ENCODE measurements around the gene TBC1D5.
"Not testable (repeated sequence)": the region's sequence is repeated elsewhere in the genome, so short reads cannot be mapped to it uniquely, and the experiment has no call there.

Gene TBC1D5

DNA sequence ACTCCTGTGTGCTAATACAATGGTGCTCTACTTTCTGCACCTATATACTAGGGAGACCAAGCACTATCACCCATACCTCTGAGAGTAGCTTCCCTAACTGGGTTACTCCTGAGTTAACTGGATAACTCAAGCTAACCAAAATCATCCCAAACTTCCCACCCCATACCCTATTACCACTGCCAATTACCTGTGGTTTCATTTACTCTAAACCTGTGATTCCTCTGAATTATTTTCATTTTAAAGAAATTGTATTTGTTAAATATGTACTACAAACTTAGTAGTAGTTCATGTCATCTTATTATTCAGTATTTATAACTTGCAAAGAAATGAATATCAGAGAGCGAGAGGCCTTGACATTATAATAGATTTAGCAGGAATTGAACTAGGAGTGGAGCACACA is 340.5 kb downstream of the TBC1D5 start:
- no peak for DNase-seq (ENCODE audit: low spot score)

DNA sequence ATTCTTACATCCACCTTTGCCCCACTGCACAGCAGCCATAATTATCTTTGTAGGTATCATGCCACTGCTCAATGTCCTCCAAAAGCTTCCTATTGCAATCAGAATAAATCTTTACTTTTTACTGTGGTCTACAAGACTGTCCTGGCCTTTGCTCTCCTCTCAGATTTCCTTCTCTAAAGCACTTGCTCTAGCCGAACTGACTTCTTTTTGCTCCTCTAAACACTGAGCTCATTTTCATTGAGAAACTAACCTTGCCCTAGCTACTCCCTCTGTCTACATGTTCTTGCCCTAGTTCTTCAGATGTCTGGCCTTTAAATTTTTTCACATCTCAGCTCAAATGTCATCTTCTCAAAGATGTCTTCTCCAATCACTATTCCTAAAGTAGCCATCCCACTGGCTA is 342.8 kb downstream of the TBC1D5 start:
- no peak for DNase-seq (ENCODE audit: low spot score)

DNA sequence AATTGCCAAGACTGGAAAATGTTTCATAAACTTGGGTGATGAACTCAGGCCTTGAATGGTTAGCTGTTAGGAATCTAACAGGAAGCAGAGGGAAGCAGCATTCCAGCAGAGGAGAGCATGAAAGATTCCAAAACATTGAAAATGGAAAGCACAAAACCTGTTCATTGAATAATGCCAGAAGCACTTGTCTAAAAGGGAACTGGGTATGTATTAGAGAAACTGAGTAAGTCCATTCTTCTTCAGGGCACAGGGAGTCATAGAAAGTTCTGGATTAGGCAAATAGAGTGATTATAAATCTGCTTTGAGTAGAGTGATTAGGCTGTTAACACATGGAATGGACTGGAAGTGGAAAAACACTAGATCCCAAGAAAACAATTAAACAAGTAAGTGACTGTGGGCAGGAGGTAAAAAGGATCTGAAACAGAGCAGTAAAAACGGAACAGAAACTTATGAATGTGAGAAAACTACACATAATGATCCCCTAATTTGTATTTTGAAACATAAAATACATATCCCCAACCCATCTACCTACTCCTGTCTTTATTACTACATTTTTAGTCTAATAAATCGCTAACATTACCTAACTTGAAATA is 343.4 kb downstream of the TBC1D5 start:
- no peak for DNase-seq (ENCODE audit: low spot score)

DNA sequence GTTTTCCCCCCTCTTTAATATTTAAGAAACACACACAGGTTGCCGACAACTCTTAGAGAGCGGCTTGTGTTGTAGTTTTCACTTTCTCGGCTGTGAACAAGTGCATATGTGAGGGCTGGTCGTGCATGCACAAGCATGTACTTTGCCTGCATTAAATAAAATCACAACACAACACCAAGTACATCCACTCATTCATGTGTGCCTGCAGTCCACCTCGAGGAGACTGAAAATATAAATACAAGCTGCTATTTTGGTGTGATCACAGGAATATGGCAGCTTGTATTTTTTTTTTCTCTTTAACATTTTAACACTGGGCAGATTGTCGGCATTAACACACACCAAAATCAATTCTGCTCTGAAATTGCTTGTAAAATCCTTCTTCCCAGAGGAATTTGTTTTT is 346.4 kb downstream of the TBC1D5 start:
- no peak for DNase-seq (ENCODE audit: low spot score)

DNA sequence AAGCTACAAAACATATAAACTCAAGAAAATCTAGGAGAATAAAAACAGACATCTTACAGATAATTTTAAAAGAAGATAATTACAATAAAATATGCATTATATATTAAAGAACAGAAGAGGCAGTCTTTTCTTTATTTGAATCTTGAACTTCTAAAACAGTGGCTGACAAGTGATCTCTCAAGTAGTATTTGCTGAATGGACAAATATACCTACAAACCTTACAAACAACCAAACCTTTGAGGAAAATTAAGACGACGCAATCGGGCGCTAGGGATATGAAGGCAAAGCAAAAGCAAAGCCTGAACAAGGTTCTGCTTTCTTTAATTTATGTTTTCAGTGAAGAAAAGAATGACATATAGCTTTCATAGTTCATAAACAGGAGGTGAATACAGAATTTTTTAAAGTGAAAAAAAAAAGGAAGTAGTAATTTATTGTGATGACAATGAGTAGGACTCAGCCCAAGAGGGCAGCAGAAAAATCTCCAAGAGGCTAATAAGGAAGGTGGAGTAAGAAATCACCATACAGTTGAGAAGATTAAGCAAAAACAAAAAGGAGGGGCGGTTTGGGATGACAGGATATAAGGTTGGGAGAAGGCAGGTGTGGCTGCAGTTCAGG is 347.8 kb downstream of the TBC1D5 start:
- DNase-seq (ENCODE audit: low spot score), result no peak

DNA sequence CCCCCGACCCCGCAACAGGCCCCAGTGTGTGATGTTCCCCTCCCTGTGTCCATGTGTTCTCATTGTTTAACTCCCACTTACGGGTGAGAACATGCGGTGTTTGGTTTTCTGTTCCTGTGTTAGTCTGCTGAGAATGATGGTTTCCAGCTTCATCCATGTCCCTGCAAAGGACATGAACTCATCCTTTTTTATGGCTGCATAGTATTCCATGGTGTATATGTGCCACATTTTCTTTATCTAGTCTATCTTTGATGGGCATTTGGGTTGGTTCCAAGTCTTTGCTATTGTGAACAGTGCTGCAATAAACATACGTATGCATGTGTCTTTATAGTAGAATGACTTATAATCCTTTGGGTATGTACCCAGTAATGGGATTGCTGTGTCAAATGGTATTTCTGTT is 349.9 kb downstream of the TBC1D5 start:
- DNase-seq (ENCODE audit: low spot score), result not testable (repeated sequence)

DNA sequence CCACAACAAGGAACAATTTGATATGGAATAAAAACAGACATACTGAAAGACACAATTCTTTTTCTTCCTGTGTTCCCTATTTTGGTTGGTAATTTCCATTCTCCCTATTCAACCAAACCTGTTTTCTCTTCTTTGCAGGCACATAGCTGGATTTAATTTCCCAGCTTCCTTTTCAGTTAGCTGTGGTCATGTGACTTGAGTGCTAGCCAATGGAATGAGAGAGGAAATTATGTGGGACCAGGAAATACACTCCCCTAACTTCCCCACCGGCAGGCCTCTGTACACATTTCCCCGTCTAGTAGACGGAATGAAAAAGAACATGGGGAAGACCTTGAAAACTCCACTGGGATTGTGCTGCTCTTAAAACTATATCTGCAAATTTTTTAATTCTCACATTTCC is 351.6 kb downstream of the TBC1D5 start:
- DNase-seq (ENCODE audit: low spot score), result no peak

DNA sequence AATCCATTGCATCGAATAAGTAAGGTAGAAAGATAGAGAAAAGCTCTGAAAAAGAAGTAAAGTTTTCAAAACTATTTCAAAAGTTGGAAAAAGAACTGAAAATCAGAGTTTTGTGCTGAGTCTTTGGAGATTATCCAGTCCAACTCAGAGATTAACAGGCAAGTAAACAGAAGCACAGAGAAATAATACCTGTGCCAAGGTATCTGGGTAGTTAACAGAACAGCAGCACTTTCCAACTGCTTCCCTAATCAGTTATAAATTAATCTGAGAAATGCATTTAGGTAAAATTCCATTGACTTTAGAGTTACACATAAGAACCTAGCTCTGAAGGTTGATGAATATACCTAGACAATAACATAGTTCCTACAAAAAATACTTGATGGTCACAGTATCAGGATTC is 355.3 kb downstream of the TBC1D5 start:
- no peak for DNase-seq (ENCODE audit: low spot score)

DNA sequence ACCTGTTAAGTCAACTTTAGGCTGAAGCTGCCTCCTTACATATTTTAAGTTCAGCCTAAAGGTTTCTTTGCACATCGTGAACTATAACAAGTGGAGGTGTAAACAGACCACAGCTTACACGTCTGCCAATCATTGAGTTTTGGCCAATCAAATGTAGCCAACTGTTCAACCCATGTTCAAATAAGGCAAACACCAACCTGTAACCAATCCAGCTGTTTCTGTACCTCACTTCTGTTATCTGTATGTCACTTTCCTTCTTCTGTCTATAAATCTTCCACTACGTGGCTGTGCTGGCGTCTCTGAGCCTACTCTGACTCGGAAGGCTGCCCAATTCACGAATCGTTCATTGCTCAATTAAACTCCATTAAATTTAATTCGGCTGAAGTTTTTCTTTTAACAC is 356.0 kb downstream of the TBC1D5 start:
- no peak for DNase-seq (ENCODE audit: low spot score)

DNA sequence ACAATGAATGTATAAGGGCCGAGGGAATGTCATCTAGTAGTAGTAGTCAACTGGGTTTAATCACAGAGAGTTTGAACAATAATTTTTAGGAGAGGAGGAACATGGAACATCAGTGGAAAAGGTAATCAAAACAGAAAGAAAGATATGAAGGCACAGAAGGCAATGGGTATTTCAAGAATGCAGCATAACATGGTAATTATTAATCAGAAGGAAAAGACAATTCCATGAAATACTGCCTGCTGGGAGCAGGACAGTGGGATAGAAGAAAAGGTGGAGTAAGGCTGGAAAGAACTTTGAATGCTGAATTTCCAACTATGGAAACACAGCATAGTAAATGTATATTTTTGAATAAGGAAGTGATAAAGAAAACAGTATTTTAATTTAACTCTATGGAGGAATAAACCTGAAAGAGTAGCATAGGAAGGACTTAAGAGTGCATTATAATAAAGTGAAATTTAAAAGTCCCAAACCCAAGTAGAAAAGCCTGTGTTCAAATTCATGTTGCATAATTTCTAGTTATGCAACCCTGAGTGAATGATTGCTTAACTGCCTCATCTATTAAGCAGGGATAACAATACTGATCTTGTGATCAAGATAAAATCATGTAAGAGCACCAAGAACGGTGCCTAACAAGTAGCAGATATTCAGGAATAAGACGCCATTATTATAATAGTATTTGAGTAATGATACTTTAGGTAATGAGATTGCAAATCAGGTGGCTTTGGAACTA is 357.7 kb downstream of the TBC1D5 start:
- DNase-seq (ENCODE audit: low spot score), result no peak

DNA sequence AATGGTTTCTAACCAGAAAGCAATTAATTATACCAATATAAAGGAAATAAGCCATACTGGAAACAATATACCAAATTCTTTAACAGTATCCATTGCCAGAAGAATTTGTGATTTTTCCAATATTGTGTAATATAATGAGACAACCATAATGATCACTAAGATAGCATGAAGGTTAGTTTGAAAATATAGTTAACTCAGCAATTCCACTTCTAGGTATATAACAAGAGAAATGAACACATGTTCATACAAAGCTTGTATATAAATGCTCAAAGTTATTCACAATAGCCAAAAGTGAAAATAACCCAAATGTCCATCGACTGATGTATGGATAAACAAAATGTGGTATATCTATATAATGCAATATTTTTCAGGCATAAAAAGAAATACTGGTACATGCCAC is 369.1 kb downstream of the TBC1D5 start:
- DNase-seq (ENCODE audit: low spot score), result no peak

DNA sequence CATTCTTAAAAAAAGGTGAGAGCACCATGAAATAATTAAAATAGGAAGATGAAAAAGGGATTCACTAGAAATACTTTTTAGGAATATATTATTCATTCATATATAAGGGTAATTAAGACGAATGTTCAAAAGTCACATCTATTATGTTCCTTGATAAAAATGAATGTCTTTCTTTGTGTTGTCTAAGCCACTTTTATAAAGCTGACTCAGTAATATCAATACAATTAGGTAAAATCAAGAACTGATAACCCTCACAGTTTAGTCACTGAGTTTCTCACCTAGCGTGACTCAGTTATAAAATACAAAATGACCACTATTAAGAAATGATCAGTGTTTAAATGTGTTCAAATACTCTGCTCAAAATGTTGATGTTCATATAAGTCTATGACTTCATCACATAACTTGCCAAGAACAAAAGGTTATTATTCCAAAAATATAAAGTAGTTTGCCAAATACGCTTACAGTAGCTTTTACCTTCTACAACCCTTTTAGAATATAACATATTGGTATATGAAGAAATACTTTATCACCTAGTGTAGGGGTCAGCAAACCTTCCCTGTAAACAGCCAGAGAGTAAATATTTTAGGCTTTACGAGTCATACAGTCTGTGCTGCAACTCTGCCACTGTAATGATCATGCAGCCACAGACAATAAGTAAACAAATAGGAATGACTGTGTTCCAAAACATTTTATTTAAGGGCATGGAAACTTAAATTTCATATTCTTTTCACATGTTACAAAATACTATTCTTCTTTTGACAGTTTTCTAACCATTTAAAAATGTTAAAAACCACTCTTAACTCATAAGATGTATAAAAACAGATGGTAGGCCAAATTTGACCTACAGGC is 369.8 kb downstream of the TBC1D5 start:
- no peak for DNase-seq (ENCODE audit: low spot score)

DNA sequence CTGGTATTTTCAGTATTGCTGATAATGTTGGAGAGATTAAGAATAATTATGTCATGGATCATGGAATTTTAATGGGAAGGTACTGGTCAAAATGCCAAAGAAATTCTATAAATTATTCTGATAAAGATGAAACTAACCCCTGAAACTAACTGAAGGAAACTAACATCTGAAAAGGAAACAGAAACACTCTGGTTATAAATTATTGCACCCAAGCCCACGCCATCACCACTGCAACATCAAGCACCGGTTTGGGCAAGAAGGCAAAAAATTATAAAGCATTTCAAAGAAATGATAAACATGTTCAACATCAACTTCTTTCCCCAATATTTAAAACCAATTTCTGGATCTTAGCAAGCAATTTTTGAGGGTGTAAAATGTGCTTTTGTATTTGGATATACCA is 372.5 kb downstream of the TBC1D5 start:
- DNase-seq (ENCODE audit: low spot score), result no peak

DNA sequence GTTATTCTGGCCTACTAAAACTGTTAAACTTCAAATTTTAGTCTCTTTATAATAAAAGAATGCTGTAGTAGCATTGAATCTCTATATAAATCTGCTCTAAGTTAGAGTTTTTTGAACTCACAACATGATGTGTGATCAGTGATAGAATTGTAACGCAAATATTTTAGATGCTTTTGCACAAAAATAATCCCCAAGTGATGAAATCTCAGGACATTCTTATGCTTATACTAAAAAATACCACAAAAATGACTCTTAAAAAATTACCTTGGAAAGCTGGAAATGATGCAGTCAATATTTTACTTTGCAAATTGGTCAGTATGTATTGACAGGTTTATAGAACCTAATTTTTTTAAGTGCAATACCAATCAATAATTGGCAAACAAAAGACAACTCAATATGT is 375.3 kb downstream of the TBC1D5 start:
- no peak for DNase-seq (ENCODE audit: low spot score)

DNA sequence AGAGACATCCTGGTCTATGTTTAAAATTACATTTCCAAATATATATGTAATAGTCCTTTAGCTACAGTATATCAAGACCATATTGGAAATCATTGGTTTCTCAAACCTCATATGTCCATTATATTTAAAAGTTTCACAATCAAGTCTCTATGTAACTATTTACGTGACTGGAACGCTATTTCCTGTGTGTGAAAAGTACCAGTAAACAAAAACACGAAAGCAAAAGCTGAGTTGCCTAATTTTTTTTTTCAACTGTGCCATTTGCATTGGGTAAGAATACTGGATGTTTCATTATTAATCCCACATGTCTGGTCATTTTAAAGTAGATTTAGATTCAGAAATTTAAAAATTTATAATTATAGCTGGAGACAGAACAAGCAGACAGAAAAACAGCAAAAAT is 381.4 kb downstream of the TBC1D5 start:
- no peak for DNase-seq (ENCODE audit: low spot score)

DNA sequence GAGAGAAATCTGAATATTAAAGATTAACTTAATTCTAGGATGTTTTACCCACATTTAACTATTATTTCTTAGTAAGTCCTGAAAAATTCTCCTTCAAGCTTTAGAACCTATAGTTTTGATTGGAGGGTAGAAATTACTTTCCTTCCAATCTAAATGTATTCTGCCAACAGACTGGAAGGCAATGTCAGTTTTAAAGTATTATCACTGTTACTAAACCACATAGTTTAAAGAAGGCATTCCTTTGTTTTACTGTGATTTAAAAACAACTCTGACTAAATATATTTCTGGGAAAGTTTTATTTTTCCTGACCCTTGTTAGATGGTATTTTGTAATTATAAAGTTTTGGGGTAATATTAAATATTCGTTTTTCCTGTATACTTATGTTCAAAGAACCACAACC is 382.5 kb downstream of the TBC1D5 start:
- no peak for DNase-seq (ENCODE audit: low spot score)

DNA sequence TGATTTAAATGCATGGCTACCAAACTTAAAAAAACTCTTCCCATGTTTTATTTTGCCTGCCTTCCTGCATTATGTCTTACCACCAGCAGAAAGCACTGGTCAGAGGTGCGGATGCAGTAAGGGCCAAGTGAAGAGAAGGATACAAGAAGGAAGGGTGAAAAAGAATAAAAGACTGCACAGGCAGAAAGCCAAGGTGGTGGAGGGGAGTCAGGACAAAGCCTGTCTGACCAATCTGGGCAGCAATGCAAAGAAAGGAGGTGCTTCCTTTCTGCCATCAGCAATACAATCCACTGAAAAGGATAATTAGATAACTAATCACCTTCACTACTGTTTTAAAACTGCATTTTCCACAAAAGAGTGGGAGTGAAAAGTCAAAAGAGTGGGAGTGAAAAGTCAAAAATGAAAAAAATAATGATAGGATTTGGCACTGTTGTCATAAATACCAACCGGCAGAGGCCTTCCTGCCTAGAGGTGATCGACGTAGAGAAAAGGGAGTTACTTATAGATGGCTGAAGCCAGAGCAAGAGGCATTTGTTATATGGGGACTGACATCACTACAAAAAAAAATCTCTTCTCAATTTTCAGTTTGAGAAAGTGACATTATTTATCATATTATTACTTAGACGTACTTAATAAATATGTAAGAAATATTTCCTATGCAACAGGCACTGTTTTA is 385.3 kb downstream of the TBC1D5 start:
- no peak for DNase-seq (ENCODE audit: low spot score)

DNA sequence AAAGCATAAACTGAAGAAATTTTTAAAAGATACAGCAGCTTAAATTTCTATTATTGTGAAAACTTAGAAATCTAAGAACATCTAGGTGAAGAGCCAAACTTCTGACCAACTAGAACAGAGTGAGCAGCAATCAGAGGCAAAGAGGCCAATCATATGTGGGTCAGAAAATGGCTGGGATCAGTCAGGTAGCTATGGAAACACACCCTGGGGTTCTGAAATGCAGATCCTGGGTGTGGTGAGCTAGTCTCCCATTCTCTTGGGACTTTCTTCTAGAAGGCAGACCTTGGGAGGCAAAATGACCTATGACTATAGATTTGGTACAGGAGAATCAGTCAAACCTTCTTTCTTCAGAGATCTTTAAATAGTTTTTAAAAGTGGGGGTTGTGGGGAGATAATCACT is 385.8 kb downstream of the TBC1D5 start:
- DNase-seq (ENCODE audit: low spot score), result no peak

DNA sequence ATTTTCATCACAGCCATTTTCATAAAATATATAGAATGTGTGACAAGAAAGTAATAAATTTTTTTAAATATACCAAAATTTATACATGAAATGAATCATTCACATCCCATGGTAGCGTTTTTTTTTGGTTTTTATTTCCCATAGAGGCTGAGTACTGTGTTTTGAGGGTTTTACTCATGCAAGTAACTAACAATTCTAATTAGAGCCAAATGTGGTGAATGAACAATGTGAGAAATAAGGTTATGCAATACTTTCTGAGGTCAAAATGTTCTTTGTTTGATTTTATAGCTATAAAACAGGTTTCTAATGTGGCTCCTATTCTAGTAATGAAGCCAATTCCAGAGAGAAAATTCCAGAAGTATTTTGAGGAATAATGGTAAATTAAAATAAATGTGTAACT is 386.8 kb downstream of the TBC1D5 start:
- DNase-seq (ENCODE audit: low spot score), result no peak

DNA sequence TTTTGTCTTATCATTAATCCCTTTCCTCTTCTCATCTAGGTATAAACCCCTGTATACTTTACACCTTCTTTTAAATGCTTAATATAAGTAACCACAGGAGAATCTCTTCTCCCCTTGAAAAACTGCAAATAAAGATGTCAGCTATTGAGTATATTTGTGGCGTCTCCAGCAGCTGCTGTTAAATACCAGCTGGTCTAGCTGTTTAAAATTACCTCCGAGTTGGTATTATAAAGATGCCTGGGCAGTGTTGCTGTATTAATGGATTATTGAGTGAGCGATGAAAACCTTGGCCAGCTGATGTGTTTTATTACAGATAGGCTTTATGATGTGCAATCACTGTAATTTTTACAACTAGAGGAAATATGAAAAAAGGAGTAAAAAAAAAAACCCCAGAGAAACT is 388.1 kb downstream of the TBC1D5 start:
- DNase-seq (ENCODE audit: low spot score), result no peak

DNA sequence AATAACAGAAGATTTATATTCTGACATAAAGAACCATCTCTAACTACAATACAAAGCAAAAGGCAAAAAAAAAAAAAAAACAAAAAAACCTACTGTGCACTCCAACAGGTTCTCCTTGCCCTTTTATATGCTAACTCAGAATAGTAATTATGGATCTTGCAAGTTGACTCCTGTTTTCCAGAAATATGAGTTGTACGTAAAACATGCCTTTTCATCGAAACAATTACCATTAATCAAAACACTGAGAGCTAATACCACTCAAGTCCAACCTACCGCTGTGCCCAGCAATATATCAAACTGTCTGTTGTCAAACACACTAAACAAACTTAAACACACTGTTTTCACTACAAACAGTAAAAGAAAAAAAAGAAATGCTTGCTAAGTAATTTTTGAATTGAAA is 389.8 kb downstream of the TBC1D5 start:
- DNase-seq (ENCODE audit: low spot score), result no peak

DNA sequence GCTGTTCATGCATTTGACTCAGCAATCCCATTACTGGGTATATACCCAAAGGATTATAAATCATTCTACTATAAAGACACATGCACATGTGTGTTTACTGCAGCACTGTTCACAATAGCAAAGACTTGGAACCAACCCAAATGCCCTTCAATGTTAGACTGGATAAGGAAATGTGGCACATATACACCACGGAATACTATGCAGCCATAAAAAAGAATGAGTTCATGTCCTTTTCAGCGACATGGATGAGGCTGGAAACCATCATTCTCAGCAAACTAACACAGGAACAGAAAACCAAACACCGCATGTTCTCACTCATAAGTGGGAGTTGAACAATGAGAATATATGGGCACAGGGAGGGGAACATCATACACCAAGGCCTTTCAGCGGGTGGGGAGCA is 391.2 kb downstream of the TBC1D5 start:
- DNase-seq (ENCODE audit: low spot score), result not testable (repeated sequence)
